OCI-LY3 (cell line): ENCODE measurements around the gene R3HDM1.

ENCODE experiments used
- H2AFZ ChIP-seq: fragments of 200-600, 300-600 bp; shearing (Covaris generic); 2 replicates; pipeline ENCODE4 v1.6.0; 2014; ENCODE audit warnings: antibody characterized with exemption, low read depth, low read length
- H3K27ac ChIP-seq: fragments of 200-600, 300-600 bp; sonication (generic); 2 replicates; pipeline ENCODE4 v1.5.1; 2014; ENCODE audit warnings: mild to moderate bottlenecking, low read length, moderate library complexity, mixed read lengths
- H3K27me3 ChIP-seq: fragments of 200-600, 300-600 bp; sonication (generic); 2 replicates; pipeline ENCODE4 v1.6.1; 2014; ENCODE audit warnings: low read depth, low read length, mixed read lengths
- H3K36me3 ChIP-seq: fragments of 200-600, 300-600 bp; sonication (generic); replicated peaks from 2 replicates; pipeline ENCODE3; 2014; ENCODE audit warnings: low read depth, low read length, mixed read lengths
- H3K4me1 ChIP-seq: fragments of 300-600, 200-600 bp; sonication (generic); 2 replicates; pipeline ENCODE4 v1.6.1; 2014; ENCODE audit warnings: low read length, mixed read lengths
- H3K4me2 ChIP-seq: fragments of 200-600, 300-600 bp; sonication (generic); 2 replicates; pipeline ENCODE4 v1.6.1; 2014; ENCODE audit warnings: low read length, mixed read lengths
- H3K4me3 ChIP-seq: fragments of 300-600, 200-600 bp; sonication (generic); 2 replicates; pipeline ENCODE4 v1.5.1; 2014; ENCODE audit warnings: antibody characterized with exemption, mild to moderate bottlenecking, low read length, moderate library complexity
- H3K79me2 ChIP-seq: fragments of 300-600, 200-600 bp; shearing (Covaris generic); 2 replicates; pipeline ENCODE4 v1.6.1; 2014; ENCODE audit warnings: mild to moderate bottlenecking, low read length, mixed read lengths
- H3K9ac ChIP-seq: fragments of 300-600, 200-600 bp; shearing (Covaris generic); 2 replicates; pipeline ENCODE4 v1.6.0; 2014; ENCODE audit warnings: mild to moderate bottlenecking, low read length, moderate library complexity
- H3K9me3 ChIP-seq: fragments of 200-600, 300-600 bp; shearing (Covaris generic); 2 replicates; pipeline ENCODE4 v1.6.1; 2014; ENCODE audit warnings: low read length, mixed read lengths; ENCODE audit not compliant: insufficient read depth
- H4K20me1 ChIP-seq: fragments of 200-600, 300-600 bp; sonication (generic); 2 replicates; pipeline ENCODE4 v1.6.1; 2016; ENCODE audit warnings: low read length, mixed read lengths; ENCODE audit not compliant: insufficient read depth
- EZH2phosphoT487 ChIP-seq: fragments of 200-600 bp; shearing (Covaris generic); IDR thresholded peaks from 2 replicates; pipeline ENCODE4 v1.6.1; 2018; ENCODE audit warnings: antibody characterized with exemption, mixed run types, low read depth
- TF ChIP-seq, protein P1 (sequence below): fragments of 200-600, 300-600 bp; sonication (generic); IDR thresholded peaks from 2 replicates; pipeline ENCODE4 v1.5.1; 2014; ENCODE audit warnings: antibody characterized with exemption, low read length, low read depth

R3HDM1 gene

DNA sequence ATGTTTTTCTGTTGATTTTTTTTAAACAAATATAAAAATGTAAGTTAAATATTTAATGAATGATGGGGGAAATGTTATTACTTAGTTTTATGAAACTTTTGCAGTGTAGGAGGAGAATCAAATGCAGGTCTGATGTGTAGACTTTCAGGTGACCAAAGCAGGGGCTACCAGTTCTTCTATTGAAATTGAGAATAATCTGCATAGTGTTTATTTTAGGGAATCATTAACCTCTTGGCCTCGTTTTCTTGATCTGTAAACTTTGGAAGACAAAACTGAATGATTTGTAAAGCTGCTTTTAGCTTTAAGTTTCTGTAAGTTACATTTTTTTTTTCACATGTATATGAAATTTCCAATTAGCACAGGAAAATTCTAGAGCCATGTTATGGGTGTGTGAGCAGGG is 99.2 kb downstream of the R3HDM1 start:
- no peaks in the 10 kb centered on the region for H4K20me1 ChIP-seq
- TF ChIP-seq, protein P1, sequence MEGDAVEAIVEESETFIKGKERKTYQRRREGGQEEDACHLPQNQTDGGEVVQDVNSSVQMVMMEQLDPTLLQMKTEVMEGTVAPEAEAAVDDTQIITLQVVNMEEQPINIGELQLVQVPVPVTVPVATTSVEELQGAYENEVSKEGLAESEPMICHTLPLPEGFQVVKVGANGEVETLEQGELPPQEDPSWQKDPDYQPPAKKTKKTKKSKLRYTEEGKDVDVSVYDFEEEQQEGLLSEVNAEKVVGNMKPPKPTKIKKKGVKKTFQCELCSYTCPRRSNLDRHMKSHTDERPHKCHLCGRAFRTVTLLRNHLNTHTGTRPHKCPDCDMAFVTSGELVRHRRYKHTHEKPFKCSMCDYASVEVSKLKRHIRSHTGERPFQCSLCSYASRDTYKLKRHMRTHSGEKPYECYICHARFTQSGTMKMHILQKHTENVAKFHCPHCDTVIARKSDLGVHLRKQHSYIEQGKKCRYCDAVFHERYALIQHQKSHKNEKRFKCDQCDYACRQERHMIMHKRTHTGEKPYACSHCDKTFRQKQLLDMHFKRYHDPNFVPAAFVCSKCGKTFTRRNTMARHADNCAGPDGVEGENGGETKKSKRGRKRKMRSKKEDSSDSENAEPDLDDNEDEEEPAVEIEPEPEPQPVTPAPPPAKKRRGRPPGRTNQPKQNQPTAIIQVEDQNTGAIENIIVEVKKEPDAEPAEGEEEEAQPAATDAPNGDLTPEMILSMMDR, result no peak
- no peak for TF ChIP-seq EZH2phosphoT487
- no peaks in the 10 kb centered on the region for H3K79me2 ChIP-seq
- H3K4me2 ChIP-seq, result no peak overlapping the region
- no peaks in the 10 kb centered on the region for H3K9me3 ChIP-seq
- H3K27me3 ChIP-seq, result no peaks in the 10 kb centered on the region
- H3K4me3 ChIP-seq, result no peak overlapping the region
- no peaks in the 10 kb centered on the region for H3K4me1 ChIP-seq
- peaks cover 7% of the 10 kb centered on the region for H3K36me3 ChIP-seq
- H3K27ac ChIP-seq, result no peak overlapping the region
- H2AFZ ChIP-seq, result no peak overlapping the region
- no peak overlapping the region for H3K9ac ChIP-seq

DNA sequence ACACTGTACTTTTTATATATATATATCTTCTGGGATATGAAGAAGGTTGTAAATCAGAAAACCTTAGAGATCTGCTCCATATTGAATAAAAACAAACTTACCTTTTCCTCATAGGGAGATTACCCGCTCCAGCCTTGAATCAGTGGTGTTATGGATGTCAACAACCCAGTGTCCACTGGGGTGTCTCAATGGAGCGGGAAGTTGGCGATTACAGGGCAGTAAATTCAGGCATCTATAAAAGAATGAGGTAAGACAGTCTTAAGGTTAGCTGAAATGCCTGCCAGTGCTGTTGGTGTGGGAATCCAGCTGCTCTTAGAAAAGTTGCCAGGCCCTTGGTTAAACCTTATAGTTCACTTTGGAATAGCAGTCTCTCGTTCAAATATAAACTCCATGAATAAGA is 102.3 kb downstream of the R3HDM1 start:
- no peaks in the 10 kb centered on the region for H3K9me3 ChIP-seq
- H3K36me3 ChIP-seq, result peaks cover 26% of the 10 kb centered on the region
- H2AFZ ChIP-seq, result no peak overlapping the region
- no peak overlapping the region for H3K4me3 ChIP-seq
- H3K27me3 ChIP-seq, result no peaks in the 10 kb centered on the region
- no peaks in the 10 kb centered on the region for H3K4me1 ChIP-seq
- no peaks in the 10 kb centered on the region for H4K20me1 ChIP-seq
- no peaks in the 10 kb centered on the region for H3K79me2 ChIP-seq
- H3K4me2 ChIP-seq, result no peak overlapping the region
- no peak overlapping the region for H3K9ac ChIP-seq
- TF ChIP-seq, protein P1, result no peak
- TF ChIP-seq EZH2phosphoT487, result no peak
- no peak overlapping the region for H3K27ac ChIP-seq

DNA sequence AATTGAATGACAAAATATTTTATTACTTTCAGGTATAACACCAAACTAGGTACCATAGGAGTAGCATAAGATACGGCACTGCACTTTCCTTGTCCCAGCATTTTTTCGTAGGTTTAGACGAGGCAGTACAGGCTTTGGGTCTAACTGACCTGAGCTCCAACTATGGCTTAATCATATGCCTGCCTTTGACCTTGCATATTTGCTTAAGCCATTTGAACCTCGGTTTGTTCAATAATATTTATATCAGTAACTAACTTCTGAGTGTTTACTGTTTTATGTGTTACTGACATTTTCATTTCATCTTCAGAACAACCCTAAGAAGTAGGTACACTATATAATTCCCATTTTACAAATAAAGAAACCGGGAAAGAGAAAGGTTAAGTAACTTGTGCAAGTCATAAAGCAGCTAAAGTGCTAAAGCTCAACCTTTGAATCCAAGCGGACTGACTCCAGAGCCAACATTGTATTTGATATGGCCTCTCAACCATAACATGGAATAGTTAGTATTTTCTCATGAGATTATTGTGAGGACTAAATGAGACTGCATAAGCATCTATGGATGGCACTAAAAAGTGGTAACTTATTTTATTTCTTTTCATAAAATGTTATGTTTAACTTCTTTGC is 104.0 kb downstream of the R3HDM1 start:
- Histone ChIP-seq H3K9ac (no peak overlapping the region), H3K79me2 (no peaks in the 10 kb centered on the region), H4K20me1 (no peaks in the 10 kb centered on the region), H3K27me3 (no peaks in the 10 kb centered on the region), H3K27ac (no peak overlapping the region), H2AFZ (no peak overlapping the region), H3K4me2 (no peak overlapping the region), H3K36me3 (peaks cover 34% of the 10 kb centered on the region), H3K4me3 (no peak overlapping the region), H3K4me1 (no peaks in the 10 kb centered on the region), H3K9me3 (no peaks in the 10 kb centered on the region)
- TF ChIP-seq EZH2phosphoT487, result no peak

DNA sequence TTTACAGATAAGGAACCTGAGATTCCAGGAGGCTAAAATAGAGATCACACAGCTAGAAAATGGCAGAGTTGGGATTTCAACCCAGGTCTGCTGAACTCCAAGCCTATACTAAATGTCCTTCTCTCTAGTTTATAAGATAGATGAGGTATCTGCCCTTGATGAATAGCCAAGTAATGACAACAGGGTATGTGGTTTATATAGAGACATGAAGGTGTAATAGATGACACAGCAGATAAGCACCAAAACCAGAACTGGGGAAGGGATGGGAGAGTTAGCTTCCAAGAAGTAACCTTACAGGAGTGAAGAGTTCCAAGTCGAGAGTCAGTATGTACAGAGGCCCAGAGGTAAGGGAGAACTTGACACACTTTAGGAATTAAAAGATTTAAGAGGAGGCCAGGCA is 105.7 kb downstream of the R3HDM1 start:
- H3K9ac ChIP-seq, result no peak overlapping the region
- H3K27me3 ChIP-seq, result no peaks in the 10 kb centered on the region
- H3K9me3 ChIP-seq, result no peaks in the 10 kb centered on the region
- H3K36me3 ChIP-seq, result peaks cover 39% of the 10 kb centered on the region
- no peak overlapping the region for H3K27ac ChIP-seq
- no peaks in the 10 kb centered on the region for H3K79me2 ChIP-seq
- H3K4me2 ChIP-seq, result no peak overlapping the region
- no peak overlapping the region for H3K4me3 ChIP-seq
- H3K4me1 ChIP-seq, result no peaks in the 10 kb centered on the region
- H4K20me1 ChIP-seq, result no peaks in the 10 kb centered on the region
- TF ChIP-seq, protein P1, result no peak
- no peak for TF ChIP-seq EZH2phosphoT487
- no peak overlapping the region for H2AFZ ChIP-seq
